ENCODE results near the gene LCTL. TPM values are rescaled to one million over a fixed set of nuclear protein-coding genes. Genes with fewer than 3 reads are reported as not detected.
"Not testable (repeated sequence)": the region's sequence is repeated elsewhere in the genome, so short reads cannot be mapped to it uniquely, and the experiment has no call there.

Gene LCTL
- total and polyA plus RNA-seq, 8 donors, result not detected

- TF ChIP-seq, protein P1, sequence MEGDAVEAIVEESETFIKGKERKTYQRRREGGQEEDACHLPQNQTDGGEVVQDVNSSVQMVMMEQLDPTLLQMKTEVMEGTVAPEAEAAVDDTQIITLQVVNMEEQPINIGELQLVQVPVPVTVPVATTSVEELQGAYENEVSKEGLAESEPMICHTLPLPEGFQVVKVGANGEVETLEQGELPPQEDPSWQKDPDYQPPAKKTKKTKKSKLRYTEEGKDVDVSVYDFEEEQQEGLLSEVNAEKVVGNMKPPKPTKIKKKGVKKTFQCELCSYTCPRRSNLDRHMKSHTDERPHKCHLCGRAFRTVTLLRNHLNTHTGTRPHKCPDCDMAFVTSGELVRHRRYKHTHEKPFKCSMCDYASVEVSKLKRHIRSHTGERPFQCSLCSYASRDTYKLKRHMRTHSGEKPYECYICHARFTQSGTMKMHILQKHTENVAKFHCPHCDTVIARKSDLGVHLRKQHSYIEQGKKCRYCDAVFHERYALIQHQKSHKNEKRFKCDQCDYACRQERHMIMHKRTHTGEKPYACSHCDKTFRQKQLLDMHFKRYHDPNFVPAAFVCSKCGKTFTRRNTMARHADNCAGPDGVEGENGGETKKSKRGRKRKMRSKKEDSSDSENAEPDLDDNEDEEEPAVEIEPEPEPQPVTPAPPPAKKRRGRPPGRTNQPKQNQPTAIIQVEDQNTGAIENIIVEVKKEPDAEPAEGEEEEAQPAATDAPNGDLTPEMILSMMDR (IDR thresholded peaks at IDR 0.05), result no peak
- no peaks in the 10 kb centered on the region for H3K27me3 ChIP-seq
- ATAC-seq, result no peak
- H3K4me1 ChIP-seq, result peaks cover 0 to 24% (median 15%) of the 10 kb centered on the region in 3 donors
- no peaks in the 10 kb centered on the region for H3K9me3 ChIP-seq
- H3K4me3 ChIP-seq, result peak overlapping the region in 3 of 4 donors; percentile 65 to 85 (median 68)
- H3K27ac ChIP-seq, result no peak overlapping the region
- WGBS, 2 donors, result 35 to 38% methylated on average over 4 of the region's 4 CpGs
- intact Hi-C loops (cut with DNase I), result no loop called here
- DNase-seq, result no peak
- H3K36me3 ChIP-seq, result peaks cover 0 to 22% (median 7%) of the 10 kb centered on the region in 3 donors
- no peak for FAIRE-seq
Observed at GRCh38 chr15:66505818-66506217, 60.0 kb downstream of the LCTL start.

DNA sequence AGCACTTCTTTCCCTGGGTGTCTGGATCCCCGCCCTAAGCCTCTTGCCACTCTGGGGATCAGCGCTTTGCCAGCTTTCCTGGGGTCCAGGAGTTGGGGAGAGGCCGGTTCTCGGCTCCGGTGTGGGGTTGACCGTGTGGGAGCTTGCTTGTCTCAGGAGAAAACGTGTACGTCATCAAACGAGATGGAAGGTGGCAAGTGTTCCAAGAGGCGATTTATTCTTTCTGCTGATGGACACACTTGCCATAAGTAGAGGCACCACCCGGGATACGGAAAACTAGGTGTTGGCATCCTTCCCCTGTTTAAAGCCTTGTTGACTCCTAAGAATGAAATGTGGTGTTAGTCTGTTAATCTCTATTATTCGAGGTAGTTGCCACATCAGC, 60.4 kb downstream of the LCTL start:
- Histone ChIP-seq H3K27me3 (no peaks in the 10 kb centered on the region), H3K36me3 (peaks cover 0 to 25% (median 11%) of the 10 kb centered on the region in 3 donors), H3K27ac (peak overlapping the region; percentile 61 to 93 (median 88)), H3K4me3 (peak overlapping the region; percentile 52 to 85 (median 66)), H3K9me3 (no peaks in the 10 kb centered on the region), H3K4me1 (peaks cover 0 to 24% (median 15%) of the 10 kb centered on the region in 3 donors)
- FAIRE-seq, result no peak
- 0 to 1% methylated on average over 13 of the region's 13 CpGs for WGBS, 2 donors
- TF ChIP-seq, protein P1 (IDR thresholded peaks at IDR 0.05), result no peak
- ATAC-seq, result no peak
- intact Hi-C loops (cut with DNase I), result no loop called here
- no peak for DNase-seq

- H3K9me3 ChIP-seq, result no peaks in the 10 kb centered on the region
- ATAC-seq (peak; percentile 91 to 96 (median 93)), FAIRE-seq (peak; percentile 53), DNase-seq (peak; percentile 73 to 87 (median 77))
- peaks cover 0 to 32% (median 17%) of the 10 kb centered on the region in 3 donors for H3K36me3 ChIP-seq
- peaks cover 0 to 24% (median 15%) of the 10 kb centered on the region in 3 donors for H3K4me1 ChIP-seq
- peak within 1 kb of the TSS; percentile 61 to 93 (median 88) for H3K27ac ChIP-seq
- TF ChIP-seq, protein P1 (IDR thresholded peaks at IDR 0.05), result no peak
- intact Hi-C loops (cut with DNase I), result no loop called here
- WGBS, 2 donors, result 0 to 1% methylated on average over 46 of the region's 46 CpGs
- peak within 1 kb of the TSS; percentile 52 to 85 (median 66) for H3K4me3 ChIP-seq
- H3K27me3 ChIP-seq, result no peaks in the 10 kb centered on the region
Observed at GRCh38 chr15:66504563-66505429, 61.0 kb downstream of the LCTL start, which contains the start of the genes RPL4 and ZWILCH. RPL4 (minus strand) TSS chr15:66504855; CDS start chr15:66504790, 65 bp downstream. ZWILCH (plus strand) TSS chr15:66505326; CDS start chr15:66505339, 13 bp downstream.

GRCh38 chr15:66503780-66504562, 61.8 kb downstream of the LCTL start:
- 0 to 1% methylated on average over 12 of the region's 12 CpGs for WGBS, 2 donors
- Histone ChIP-seq H3K4me3 (peak overlapping the region; percentile 52 to 85 (median 66)), H3K36me3 (peaks cover 0 to 40% (median 25%) of the 10 kb centered on the region in 3 donors), H3K27me3 (no peaks in the 10 kb centered on the region), H3K4me1 (peaks cover 0 to 24% (median 18%) of the 10 kb centered on the region in 3 donors), H3K27ac (peak overlapping the region; percentile 61 to 93 (median 88)), H3K9me3 (no peaks in the 10 kb centered on the region)
- ATAC-seq, result peak in 1 of 4 donors; percentile 2
- DNase-seq, result no peak
- FAIRE-seq, result no peak
- TF ChIP-seq, protein P1 (IDR thresholded peaks at IDR 0.05), result no peak
- intact Hi-C loops (cut with DNase I), result no loop called here

DNA sequence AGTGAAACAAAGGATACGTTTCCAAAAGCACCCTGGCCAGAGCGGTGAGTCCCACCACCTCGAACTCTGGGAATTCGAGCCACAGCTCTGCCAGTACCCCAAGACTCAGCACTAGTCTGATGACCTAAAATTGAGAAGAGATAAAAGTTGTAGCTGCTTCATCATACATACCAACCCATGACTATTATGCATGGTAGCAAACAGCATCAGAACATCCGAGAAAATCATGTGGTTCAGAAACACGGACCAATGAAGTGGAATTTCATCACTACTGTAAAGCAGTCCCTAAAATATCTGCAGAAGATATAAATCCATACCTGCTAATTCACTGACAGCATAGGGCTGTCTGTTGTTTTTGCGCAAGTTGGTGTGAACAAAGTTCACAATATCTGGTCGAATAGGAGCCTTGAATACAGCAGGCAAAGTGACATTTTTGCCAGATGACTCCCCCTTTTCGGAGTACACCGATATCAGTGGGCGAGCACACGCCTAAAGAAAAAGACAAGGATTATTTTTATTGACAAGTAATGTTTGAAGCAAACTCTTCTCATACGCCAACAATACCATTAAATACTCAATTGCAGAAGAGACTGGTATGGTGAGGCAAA, 62.7 kb downstream of the LCTL start:
- H3K9me3 ChIP-seq; H3K27me3 ChIP-seq; FAIRE-seq; DNase-seq; ATAC-seq; intact Hi-C loops (cut with DNase I): not testable (repeated sequence)
- Histone ChIP-seq H3K27ac (peak overlapping the region in 1 of 4 donors; percentile 93), H3K4me3 (peak overlapping the region in 3 of 4 donors; percentile 65 to 85 (median 68)), H3K4me1 (peaks cover 0 to 30% (median 24%) of the 10 kb centered on the region in 3 donors), H3K36me3 (peaks cover 0 to 48% (median 32%) of the 10 kb centered on the region in 3 donors)
- WGBS, 2 donors, result 27 to 34% methylated on average over 13 of the region's 13 CpGs
